GM21381 (cell line): Measurements from ENCODE around the gene ZNF444.
A peak's percentile ranks its signal among the peaks of the same experiment; 100 is the strongest.
"Not testable (repeated sequence)": the region's sequence is repeated elsewhere in the genome, so short reads cannot be mapped to it uniquely, and the experiment has no call there.

Experiments used
- ATAC-seq: cut with Tn5 transposase; IDR thresholded peaks from one replicate; pipeline ENCODE4 v1.9.1; 2021; ENCODE audit warnings: mild to moderate bottlenecking, moderate library complexity; ENCODE audit not compliant: unreplicated experiment

ZNF444 gene

GRCh38 chr19:56140583-56141416 lies at the start of gene ZNF444:
ZNF444 (plus strand) TSS chr19:56141287; CDS start chr19:56146912, 5,625 bp downstream.
- peak; percentile 91 for ATAC-seq

- no peak for ATAC-seq
Measured at GRCh38 chr19:56091751-56092546, 49.1 kb upstream of the ZNF444 start.

DNA sequence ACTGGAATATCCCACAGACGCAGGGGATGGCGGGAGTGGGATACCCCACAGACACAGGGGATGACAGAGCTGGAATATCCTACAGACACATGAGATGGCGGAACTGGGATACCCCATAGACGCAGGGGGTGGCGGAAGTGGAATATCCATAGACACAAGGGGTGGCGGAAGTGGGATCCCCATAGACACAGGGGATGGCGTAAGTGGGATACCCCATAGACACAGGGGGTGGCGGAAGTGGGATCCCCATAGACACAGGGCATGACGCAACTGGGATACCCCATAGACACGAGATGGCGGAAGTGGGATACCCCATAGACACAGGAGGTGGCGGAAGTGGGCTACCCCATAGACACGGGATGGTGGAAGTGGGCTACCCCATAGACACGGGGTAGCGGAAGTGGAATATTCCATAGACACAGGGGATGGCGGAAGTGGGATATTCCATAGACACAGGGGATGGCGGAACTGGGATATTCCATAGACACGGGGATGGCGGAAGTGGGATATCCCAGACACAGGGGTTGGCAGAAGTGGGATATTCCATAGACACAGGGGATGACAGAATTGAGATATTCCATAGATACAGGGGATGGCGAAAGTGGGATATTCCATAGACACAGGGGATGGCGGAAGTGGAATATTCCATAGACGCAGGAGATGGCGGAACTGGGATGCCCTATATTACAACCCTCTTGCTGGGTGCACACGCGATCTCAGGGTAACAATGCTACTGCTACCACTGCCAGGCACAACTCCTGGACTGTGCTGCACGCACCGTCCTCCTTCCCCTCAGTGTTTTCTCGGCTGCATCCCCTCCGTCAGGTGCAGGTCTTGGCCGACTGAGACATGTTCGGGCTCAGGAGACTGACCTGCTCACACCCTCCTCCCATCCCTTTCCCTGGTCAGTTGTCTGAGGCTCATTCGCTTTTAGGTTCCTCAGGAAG lies 48.1 kb upstream of the ZNF444 start:
- no peak for ATAC-seq

DNA sequence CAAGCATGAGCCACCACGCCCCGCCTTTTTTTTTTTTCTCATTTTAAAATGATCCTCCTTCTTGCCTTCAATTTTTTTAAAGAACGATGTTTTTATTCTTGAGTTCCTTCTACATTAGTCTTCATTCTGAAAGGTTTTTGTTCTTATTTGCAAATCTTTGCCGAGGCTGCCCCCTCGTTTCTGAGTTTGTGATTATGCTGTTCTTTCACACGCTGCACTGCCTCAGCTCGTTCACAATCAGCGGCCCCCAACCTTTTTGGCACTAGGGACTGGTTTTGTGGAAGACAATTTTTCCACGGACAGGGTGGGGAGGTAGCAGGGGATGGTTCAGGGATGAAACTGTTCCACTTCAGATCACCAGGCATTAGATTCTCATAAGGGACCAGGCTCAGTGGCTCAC lies 46.6 kb upstream of the ZNF444 start:
- no peak for ATAC-seq

GRCh38 chr19:56096665-56097064 lies 44.4 kb upstream of the ZNF444 start:
- ATAC-seq: no peak

GRCh38 chr19:56097306-56097705 lies 43.8 kb upstream of the ZNF444 start:
- ATAC-seq: no peak

- ATAC-seq: no peak
Measured at GRCh38 chr19:56097776-56098175, 43.3 kb upstream of the ZNF444 start.

DNA sequence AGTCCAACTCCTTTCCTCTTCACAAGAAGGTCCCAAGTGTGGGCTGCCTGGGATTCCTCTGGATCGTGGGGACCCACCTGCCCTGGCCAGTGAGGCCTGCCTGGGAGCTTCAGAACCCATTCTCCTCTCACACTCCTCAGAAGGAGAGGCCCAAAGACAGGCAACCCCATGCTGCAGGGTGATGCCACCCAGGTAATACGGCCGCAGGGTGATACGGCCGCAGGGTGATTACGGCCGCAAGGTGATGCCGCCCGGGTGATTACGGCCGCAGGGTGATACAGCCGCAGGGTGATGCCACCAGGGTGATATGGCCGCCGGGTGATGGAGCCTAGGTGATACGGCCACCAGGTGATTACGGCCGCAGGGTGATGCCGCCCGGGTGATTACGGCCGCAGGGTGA lies 42.9 kb upstream of the ZNF444 start:
- ATAC-seq: not testable (repeated sequence)

GRCh38 chr19:56098731-56099568 lies 42.1 kb upstream of the ZNF444 start:
- no peak for ATAC-seq

DNA sequence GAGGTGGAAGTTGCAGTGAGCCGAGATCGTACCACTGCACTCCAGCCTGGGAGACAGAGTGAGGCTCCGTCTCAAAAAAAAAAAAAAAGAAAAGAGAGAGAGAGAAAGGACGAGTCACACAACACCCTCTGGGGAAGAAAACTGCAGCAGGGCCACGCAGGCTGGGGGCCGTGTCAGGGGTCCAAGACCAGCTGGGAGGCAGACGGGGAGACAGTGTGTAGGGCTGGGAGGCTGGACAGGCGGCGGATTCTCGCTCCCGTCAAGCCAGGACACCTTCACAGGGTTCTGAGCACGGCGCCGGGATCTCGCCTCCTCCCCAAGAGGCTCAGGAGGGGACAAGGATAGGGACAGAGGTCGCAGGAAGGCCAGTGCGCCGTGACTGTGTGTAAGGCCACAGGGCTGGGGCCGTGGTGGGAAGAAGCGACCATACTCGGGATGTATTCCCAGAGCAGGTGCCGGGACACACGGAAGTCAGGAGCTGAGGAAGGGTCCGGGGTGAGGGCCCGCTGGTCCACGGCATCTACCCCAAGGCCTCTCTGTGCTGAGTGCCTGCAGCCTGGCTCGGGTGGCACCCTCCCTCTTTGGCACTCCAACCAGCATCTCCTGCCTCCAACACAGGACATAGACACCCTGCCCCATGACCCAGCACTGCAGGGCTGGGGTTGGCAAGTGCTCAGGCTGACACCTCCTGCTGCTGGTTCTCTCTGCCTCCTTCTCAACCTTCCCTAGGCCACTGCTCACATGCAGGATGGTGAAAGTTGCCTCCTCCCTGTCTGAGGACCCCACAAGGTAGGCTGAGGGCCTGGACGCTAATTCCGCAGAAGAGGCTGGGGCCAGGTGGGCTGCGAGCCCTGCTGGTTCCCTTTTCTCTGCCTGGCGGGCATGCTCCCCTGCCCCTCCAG lies 41.2 kb upstream of the ZNF444 start:
- no peak for ATAC-seq

GRCh38 chr19:56101095-56101494 lies 40.0 kb upstream of the ZNF444 start:
- no peak for ATAC-seq

DNA sequence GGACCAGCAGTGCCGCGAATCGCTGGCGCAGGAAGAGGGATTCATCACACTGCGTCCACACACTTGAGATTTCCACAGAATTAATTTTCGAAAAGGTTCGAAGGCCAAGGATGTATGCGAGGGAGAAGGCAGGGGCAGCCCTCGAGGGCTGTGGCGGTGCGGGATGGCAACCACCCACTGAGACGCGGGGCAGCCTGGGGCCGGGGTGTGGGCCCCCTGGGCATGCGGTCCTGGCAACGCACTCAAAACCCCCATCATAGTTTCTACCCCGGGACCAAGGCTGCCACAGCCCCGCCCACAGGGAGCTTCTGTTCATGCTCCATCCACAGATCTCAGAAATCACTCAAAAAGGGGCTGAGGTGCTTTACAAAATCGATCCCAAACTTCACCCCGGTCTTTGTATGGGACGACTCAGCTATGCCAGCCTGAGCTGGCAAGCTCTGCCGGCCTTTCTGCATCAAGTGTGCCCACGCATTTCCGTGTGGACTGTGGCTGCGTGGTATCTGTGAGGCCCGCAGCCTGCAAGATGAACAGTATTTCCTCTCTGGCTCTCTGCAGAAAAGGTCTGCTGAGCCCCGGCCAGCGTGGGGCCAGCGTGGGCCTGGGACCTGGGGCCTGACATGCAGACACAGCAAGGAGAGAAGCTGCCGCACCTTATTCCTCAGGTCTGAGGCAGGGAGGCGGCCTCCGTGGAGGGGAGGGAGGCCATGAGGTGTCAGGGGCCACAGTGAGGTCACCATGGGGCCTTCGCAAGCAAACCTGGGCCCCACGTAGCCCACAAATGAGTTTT lies 39.1 kb upstream of the ZNF444 start:
- ATAC-seq: no peak

DNA sequence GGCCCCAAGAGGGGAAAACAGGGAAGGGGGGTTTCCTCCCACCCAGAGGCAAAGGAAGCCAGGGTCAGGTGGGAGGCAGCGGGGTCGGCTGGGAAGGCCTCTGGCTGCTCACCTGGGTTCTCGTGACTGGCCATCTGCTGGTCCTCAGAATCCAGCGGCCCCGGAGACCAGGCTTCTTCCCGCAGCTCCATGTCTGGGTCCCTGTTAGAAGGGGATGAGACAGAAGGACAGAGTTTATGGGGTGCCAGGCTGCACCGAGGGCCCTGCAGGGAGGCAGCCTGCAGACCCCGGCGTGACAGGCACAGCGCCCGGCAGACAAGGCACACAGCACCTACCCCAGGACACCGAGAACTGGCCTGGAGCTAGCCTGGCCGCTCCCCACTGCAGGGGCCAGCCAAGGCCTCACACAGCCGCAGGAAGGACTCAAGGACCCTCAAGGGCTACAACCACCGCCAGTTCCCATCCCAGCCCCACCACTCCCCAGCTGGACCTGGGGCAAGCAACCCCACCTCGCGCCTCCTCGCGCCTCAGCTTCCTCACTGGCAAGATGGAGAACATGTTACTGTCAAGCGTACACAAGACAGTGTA lies 38.0 kb upstream of the ZNF444 start:
- ATAC-seq: no peak

DNA sequence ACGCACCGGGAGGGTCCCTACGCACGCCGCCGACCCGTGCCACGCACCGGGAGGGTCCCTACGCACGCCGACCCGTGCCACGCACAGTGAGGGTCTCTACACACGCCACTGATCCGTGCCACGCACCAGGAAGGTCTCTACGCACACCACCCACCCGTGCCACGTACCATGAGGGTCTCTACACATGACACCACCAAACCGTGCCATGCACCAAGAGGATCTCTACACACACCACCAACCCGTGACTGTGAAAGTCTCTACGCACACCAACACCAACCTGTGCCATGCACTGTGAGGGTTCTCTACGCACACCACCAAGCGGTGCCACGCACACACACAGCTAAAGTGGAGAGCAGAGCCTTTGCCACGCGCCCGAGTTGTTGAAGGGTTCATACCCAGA lies 36.7 kb upstream of the ZNF444 start:
- no peak for ATAC-seq

- no peak for ATAC-seq
Measured at GRCh38 chr19:56105090-56105701, 35.9 kb upstream of the ZNF444 start.

GRCh38 chr19:56105831-56106396 lies 35.2 kb upstream of the ZNF444 start:
- not testable (repeated sequence) for ATAC-seq

DNA sequence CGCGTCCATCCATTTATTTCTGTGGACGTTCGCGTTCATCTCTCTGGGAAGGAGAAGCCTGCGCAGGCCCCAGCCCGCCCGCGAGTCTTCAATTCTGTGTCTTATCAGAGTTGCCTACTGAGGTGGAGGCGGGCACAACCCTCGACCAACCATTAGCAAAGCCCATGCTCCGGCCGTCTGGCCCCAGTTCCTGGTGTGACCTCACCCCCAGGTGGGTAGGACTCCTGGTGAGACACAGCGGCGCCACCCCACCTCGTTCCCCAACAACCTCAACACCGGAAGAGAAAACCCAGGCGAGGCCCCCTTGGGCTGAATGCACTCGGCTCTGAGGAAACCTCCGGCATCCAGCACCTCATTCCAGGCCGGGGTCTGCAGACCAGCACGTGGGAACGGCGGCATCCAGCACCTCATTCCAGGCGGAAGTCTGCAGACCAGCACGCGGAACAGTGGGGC lies 34.7 kb upstream of the ZNF444 start:
- no peak for ATAC-seq
